Heart left ventricle (tissue), 13 donors: ENCODE results near the gene PKIB.

ENCODE experiments used
- CTCF ChIP-seq, 12 donors: fragments of 200-600 bp; sonication (generic) in 4 of 12; IDR thresholded peaks; one replicate each; pipeline versions ENCODE4 v1.5.0 to v1.8.0; 2018 to 2022; ENCODE audit warnings: antibody characterized with exemption in 12 of 12, mild to moderate bottlenecking in 5 of 12
- POLR2A ChIP-seq, 2 donors: fragments of 450-650 bp; IDR thresholded peaks; one replicate each; pipeline ENCODE4 v1.6.1; 2017; ENCODE audit warnings: antibody characterized with exemption in 2 of 2, mild to moderate bottlenecking in 2 of 2, moderate library complexity in 2 of 2
- donor health status: ischemic (EF 13 %, LVEDD 7.1; RV severe dilation, severe dysfunction).
- donor health status: DM: no; HTN: yes; CAD: no.
- donor health status: DM: no; HTN: no; CAD: no.
- donor health status: ischemic (EF 25% LVEDD 6.9; RV normal size, moderate dysfunction).
- donor health status: ischemic (EF 25% LVEDD 5.7; RV mildly dilated, moderate dysfunction).
- donor health status: ischemic (EF 35%, LVEDD 5.7; RV mildly dilated, moderate dysfunction).
- donor health status: nonischemic (EF 11% LVEDD 7.7; RV severe dilation, severe dysfunction).
- donor health status: DM: yes; HTN: yes; CAD: no.
- donor health status: PGD.
- donor health status: ischemic (EF 29% LVEDD 5.4; RV normal size, mild dysfunction).
- donor health status: nonischemic (EF 23%, LVEDD 6.1; RV moderate dilation, normal function).

- TF ChIP-seq CTCF (IDR thresholded peaks at IDR 0.05): no peak
- no peak for TF ChIP-seq POLR2A (IDR thresholded peaks at IDR 0.05)
Observed at GRCh38 chr6:122712448-122713137, 102.4 kb downstream of the PKIB start.
